DMS153 treated with DMSO at 0.1 percent for 48 hours (cell line): ENCODE results near the gene KCNMB2.

Experiments used
- DNase-seq: peaks from one replicate; lab custom pipeline; 2025; ENCODE audit not compliant: unreplicated experiment; lab: John Stamatoyannopoulos, UW

KCNMB2 gene

DNA sequence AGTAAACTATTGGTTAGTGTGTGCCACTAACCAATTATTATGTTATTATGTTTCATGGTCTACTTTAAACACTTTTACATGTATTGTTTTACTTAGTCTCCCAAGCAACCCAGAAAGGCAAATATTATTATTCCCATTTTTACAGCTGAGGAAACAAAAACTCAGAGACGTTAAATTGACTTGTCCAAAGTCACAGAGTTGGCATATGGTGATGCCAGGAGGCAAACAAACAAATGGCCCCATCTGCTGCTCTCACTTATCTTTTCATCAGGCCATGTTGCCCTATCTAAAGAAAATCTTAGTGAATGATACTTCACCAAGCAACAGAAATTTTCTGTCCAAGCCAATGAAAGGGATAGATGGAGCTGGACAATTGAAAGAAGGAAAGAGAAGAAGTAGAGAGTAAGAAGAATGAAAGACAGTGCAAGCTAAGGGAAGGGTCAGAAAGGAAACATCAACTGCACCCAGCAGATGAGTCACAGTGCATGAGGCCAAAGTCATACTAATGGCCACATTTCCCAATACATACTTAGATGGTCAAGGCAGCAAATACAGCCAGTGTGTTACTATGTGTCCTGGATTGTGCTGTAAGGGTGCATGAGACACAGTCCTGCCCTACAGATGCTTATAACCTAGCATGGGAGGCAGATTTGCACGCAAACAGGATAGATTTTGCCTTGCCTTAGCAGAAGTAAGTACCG lies 266.9 kb downstream of the KCNMB2 start:
- no peak for DNase-seq

- DNase-seq, result no peak
Measured at GRCh38 chr3:178804606-178805005, 268.4 kb downstream of the KCNMB2 start.

DNA sequence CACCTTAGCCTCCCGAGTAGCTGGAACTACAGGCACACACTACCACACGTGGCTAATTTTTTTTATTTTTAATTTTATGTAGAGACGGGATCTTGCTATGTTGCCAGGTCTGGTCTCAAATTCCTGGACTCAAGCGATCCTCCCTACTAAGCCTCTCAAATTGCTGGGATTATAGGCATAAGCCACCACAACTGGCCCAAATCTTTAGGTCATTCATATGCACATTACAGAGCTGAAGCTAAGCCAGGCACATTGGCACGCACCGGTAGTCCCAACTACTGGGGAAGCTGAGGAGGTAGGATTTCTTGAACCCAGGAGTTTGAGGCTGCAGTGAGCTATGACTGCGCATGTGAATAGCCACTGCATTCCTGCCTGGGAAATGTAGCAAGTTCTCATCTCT lies 269.5 kb downstream of the KCNMB2 start:
- no peak for DNase-seq

DNA sequence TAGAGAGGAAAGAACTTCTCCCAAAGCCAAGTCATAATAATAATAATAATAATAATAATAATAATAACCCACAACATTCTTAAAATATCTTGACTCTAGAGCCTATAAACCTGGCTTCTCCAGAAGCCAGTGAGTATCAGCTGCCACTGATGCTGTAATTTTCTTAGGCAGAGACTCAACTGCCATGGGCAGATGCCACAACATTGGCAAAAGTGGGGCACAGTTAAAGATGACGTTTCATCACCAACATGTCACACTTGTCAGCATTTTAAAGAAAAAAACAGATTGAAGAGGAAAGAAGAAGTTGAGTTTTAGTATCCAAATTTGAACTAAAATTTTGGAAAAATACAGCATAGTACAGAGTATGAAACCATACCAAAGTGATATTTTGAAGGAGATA lies 270.4 kb downstream of the KCNMB2 start:
- no peak for DNase-seq

GRCh38 chr3:178807694-178808093 lies 271.5 kb downstream of the KCNMB2 start:
- no peak for DNase-seq

DNA sequence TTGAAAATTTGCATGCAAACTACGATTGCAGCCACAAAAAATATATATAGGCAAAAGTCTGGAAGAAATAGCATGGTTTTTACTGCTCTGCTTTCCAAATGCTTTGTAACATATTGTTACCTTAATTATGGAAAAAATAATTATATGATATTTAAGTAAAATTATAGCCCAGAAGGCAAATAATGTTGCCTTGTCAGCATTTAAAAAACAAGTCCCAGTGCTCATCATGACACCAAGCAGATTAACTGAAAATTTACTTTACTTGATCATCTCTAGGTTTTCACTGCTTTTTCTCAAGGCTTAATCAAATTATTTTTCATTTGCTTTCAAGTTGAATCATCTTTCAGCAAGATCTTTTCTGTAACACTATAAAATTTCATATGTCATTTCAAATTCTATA lies 272.5 kb downstream of the KCNMB2 start:
- no peak for DNase-seq

DNA sequence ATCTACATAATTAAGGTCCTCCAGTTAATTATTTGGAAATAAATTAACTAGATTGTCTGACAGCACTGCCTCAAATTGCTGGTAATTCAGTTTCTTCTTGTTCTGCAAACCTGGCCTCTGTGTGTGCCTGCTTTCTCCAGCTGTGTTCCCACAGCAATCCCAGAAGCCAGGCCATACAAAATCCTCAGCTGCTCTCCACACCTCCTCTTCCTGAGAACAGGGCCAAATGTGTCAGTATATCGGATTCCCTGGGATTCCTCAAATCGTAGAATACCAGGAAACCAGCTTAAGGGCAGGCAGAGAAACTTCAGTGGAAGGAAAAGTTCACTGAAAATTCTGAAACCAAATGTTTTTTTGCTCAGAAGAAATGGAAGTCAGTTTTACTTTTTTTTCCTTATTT lies 273.9 kb downstream of the KCNMB2 start:
- no peak for DNase-seq

- no peak for DNase-seq
Measured at GRCh38 chr3:178822722-178823121, 286.5 kb downstream of the KCNMB2 start.

DNA sequence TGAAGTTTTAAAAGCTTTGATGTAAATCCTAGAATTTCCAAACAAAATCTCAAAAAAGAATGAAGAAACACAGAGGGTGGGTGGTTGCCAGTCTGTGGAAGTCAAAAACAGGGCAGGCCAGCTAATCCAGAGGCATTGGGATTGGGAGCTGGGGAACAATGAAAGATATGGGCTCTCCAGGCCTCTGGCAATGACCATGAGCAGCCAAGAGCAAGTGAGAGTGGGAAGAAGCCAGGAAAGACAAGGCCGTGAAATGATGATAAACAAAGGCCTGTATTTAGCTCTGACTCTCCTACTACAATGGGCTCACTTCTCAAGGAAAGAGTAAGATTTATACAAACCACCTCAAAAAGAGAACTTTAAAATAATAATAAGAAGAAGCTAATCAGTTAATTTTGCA lies 286.9 kb downstream of the KCNMB2 start:
- no peak for DNase-seq

- no peak for DNase-seq
Measured at GRCh38 chr3:178823591-178824246, 287.5 kb downstream of the KCNMB2 start.

- DNase-seq, result no peak
Measured at GRCh38 chr3:178826435-178827123, 290.3 kb downstream of the KCNMB2 start.

DNA sequence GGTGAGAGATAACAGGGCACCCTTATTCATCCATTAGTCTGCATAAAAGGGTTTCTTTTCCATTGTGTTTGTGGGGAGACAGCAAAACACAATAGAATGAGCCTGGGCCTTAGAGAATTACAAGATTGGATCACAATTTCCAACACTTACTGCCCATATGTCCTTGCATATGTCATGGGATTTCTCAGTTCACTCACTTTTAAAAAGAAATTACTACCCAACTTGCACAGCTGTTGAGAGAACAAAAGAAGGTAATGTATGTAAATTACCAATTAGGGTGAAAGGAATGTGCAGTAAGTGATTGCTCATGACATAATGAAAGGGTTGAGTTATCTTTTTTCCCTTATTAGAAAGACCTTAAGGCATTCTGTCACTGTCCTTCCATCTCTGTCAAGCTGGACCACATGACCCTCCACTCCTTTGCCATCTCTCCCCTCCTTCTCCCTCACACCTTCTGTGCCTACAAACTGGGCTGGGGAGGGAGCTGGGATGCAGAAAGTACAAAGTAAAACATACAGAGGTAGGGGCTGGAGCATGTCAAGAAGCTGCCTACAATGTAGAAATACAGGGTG lies 291.1 kb downstream of the KCNMB2 start:
- DNase-seq, result no peak

DNA sequence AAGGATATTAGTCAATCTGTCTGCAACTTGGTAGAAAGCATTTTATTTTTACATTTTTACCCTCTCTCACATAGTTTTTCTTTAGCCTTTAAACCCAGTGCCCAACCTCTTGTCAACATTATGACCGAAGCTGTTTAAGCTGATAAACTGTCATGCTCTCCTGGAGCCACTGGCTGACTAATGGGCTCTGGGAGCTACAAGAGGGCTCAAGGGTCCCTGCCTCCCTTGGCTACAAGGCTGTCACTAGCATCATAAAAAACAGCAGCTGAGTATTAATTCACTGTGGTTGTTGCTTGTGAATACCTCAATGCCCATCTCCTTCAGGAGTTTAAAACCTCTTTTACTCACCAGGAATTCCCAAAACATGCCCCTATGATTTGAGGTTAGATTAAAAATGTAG lies 297.5 kb downstream of the KCNMB2 start:
- no peak for DNase-seq

DNA sequence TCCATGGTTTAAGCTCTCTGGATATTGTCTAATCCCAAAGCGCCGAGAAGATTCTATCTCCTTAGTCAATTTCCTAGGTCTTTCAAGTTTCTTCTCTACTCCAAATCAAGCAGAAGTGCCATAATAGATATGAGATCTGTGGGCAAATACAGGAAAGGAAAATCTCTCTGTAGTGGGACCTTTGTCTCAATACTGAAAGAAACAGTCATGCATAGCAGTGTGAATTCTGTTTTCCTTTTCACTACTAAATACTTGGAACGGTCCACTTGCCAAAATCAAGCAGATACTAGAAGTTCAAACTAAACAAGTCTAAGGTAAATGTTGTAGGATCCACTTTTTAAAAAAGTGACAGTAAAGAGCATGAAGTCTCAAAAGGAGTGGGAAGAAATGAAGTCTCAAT lies 298.8 kb downstream of the KCNMB2 start:
- no peak for DNase-seq

GRCh38 chr3:178837512-178837911 lies 301.3 kb downstream of the KCNMB2 start:
- DNase-seq, result no peak

GRCh38 chr3:178840586-178840985 lies 304.4 kb downstream of the KCNMB2 start:
- DNase-seq, result no peak

GRCh38 chr3:178841011-178841410 lies 304.8 kb downstream of the KCNMB2 start:
- DNase-seq, result no peak

- DNase-seq, result no peak
Measured at GRCh38 chr3:178844916-178845315, 308.7 kb downstream of the KCNMB2 start.

DNA sequence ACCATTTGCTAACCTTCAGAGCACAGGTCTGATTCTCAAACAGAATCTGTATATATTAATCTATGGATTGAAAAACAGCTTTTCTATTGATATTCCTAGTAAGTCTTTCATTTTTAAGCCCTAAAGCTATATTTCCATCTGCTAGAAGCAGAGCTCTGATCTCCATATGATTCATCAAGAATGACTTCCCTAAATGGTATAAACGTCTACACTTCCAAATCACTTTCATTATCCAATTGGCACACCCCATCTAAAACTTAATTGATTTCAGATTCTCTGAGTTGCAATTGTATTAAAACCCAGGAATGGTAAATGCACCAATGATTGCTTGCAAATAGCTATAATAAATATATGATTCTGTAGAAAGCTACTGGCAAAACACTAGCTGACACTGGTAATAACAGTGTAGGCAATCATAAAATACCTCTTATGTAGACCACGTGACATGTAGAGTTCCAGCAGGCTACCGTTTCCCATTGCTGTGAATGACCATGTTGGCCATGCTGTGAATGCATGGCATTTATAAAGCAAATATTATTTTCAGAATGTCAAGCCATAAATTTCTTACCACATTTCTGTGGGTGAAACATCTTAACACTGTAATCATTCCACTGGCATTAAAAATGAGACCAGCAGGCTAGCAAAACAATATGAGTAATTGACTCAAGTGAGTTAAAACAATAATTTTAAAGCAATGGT lies 309.3 kb downstream of the KCNMB2 start:
- DNase-seq, result no peak

DNA sequence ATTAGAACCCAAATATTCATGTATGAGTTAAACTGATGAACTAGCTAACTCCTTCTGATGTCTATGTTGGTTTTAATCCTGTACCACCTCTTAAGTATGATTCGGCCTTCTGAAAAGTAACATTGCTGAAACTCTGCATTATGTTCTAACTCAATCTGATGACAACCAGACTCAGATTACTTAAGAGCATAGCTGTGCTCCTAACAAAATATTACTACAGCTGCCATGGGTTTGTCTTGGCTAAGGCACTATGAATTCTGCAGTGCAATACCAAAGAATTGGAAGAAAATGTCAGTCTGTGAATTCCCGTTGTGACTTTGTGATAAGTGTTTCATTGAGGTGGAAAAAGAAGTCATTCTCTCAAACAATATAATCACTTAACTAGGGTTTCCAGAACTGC lies 311.0 kb downstream of the KCNMB2 start:
- DNase-seq, result no peak

DNA sequence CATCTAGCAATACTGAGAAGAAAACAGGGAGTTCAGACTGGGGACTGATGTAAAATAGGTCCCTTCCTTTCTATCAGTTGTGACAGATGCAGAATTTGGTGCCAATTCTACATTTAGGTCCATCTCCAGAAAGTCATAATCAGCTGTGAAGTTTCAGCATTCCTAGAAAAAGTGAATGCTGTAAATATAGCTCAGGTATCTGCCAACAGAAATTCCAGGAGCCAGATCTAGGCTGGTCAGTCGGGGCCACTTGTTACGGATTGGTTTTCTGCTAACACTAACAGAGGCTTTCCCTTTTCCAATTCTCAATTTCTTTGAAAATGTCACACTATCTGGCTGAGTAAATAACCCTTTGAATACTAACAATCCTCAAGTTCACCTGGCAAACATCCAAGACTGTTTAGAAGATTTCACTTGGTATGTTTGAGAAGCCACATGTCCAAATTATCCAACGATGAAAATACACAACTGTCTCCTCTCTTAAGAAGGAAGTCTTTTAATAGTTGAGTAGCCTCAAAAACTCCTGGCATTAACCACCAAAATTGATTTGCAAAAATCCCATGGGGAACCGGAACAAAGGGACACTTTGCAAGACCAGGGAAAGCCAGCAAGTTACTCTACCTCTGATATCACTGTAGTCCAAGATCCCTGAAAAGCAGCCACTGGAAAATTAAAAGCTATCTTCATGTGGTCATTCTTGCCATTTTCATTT lies 313.1 kb downstream of the KCNMB2 start:
- no peak for DNase-seq
